Activated T-helper 1 cell treated with Interleukin-2 at 50 U/mL for 16 hours (primary cell): ENCODE data around the gene DNAJC15.

ENCODE experiments used
- DNase-seq: peaks from one replicate; pipeline ENCODE4 v3.0.0-alpha.2; 2020; ENCODE audit warnings: low read depth

Gene DNAJC15

DNA sequence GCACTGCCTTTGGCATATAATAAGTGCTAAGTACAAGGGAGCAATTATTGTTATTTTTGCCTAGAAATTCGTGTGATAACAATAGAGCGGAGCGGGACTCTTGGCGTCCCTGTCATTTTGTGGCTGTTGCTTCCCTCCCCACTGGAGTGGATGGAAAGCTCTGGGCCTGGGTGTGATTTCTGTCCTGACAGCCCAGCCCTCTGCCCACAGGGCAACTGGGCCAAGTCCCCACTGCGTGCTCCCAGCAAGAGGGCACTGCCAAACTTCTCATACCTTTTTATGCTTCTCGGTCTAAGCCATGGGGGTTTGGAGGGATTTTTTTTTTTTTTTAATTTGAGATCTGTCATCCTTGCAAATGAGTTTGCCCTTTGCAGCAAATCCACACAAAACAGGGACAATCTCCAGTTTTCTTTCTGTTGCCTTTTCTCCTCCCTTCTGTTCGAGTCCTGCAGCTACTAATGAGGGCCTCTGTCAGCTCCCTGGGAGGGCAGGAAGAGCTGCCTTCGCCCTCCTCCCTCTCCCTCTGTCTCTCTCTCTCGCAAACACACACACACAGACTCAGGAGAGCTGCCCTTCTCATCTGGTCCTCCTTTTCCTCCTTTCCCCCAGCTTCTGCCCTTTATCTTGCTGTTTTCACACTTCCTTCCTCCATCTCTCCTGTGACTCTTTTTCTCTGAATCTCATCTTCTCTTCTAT lies 103.9 kb downstream of the DNAJC15 start:
- no peak for DNase-seq

DNA sequence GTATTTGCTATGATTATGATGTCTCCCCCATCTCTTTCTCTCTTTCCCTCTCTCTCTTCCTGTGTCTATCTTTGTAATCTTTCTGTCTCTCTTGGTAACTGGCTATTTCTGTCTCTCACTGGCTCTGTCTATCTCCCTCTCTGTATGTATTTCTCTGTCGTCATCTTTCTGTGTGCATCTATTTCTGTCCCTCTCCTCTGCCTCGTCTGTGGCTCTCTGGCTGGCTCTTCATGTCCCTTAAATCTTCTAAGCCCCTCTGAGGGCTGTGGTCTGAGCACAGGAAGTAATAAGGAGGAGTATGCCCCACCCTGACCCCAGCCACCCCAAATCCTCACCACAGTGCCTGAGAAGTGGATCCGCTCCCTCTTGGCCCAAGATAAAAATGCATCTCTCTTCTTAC lies 104.4 kb downstream of the DNAJC15 start:
- DNase-seq, result no peak

DNA sequence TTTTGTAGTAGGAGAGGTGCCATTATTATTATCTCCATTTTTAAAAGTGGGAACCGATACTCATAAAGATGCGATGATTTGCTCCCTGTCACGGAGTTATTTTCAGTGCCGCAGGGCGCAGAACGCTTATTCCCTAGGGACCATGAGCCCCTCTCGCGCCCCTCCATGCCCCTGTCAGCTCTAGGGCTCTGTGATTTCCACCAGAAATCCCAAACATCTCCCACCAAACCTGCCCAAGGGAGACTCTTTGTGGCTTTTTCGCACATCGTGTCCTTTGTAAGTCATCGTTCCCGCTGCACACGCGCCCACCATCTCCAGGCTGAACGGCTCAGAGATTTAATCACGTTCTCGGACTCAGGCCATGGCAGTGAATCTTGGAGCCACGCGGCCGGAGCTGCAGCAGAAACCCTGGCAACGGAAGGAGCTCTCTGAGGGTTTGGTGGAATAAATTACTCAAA lies 105.1 kb downstream of the DNAJC15 start:
- no peak for DNase-seq

DNA sequence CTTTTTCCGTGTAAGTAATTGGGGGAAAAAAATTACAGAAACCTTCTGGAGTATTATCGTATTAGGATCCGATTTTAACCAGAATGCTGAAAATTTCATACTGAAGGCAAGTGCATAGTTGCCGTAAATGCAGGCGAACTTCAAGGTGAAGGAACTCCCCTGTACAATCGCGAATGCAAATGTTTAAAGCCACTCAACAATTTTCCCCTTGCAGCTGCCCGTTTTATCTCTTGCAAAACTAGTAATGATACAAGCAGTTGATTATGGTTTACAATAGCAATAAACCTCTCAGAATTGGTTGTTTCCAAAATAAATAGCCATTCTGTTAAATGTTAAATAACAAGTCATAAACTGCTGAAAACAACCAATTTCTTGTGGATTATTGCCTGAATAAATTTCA lies 105.7 kb downstream of the DNAJC15 start:
- no peak for DNase-seq

DNA sequence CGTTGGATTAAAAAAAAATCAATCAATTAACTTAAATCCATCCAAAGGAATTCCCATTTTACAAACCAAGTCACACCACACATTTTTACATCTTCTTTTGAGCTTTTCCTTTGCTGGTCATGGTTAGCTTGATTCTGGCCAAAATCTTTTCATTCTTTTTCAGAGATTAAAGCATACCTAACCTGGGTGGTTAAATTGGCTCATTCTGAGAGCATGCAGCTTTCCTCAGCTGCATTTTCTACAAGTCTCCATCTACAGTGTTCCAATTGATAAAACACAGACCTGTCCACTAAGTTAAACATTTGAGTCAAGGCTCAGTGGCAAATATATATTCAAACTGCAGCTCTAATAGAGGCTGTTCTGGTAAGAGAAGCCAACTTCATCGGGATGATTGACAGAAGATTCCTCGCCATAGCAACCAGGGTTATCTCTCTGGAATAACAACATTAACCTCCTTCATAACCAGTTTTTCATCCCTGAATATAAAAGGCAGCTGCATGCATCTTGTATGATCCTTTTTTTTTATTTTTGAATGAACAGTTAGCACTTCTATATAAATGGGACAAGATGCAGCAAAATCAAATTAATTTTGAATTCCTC lies 106.2 kb downstream of the DNAJC15 start:
- DNase-seq, result no peak

- DNase-seq, result no peak
Observed at GRCh38 chr13:43132257-43132656, 108.9 kb downstream of the DNAJC15 start.

DNA sequence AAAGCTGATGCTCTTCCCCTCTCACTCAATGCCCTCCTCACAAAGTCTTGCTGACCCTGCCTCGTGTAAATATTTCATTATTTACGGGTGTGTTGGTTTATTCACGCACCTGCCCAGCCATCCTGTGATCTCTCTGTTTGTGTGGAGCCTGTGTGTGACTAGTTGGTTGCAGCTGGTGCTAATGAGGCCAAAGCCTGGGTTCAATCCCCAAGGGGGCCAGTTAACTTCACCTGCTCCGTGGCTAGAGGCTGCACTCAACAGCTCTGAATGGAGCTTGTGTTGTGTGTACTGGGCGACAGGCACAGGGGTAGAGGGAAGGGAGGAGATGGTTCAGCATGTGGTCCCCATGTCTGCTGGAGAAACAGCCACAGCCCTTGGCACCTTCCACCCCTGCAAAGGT lies 109.5 kb downstream of the DNAJC15 start:
- DNase-seq, result no peak

DNA sequence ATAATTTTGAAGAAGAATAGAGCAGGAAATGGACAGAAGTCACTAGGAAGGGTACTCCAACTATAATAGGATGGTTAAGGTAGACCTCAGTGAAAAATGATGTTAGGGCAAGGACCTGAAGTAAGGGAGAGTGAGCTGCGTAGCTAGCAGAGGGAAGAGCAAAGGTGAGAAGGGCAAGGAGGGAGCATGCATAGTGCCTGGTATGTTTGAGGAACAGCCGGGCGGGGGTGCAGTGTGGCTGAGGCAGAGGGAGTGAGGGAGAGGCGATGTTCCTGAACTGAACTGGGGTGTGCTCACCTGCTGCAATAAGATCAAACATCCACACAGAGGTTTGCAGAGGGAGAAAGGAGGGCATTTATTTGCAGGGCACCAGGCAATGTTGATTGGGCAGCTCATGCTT lies 110.4 kb downstream of the DNAJC15 start:
- DNase-seq, result no peak

DNA sequence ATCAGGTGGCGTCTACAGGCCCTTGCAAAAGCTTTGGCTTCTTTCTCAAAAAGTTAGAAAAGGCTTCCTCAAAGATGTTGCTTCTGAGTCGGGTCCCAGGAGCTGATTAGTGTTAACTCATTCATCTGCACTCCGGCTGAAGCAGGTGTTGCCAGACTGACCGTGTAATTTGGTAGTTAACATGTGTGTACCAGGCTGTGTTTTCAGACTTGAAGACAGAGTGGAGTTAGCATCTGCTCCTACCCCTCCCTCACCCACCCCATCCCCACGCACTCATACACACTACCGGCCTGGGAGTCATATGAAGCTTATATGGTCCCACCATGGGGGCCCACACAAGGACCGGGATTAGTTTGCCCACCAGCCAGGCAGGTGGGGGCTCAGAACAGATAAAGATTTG lies 111.5 kb downstream of the DNAJC15 start:
- DNase-seq, result no peak

- DNase-seq, result no peak
Observed at GRCh38 chr13:43135516-43135915, 112.1 kb downstream of the DNAJC15 start.

GRCh38 chr13:43136920-43137575 lies 113.7 kb downstream of the DNAJC15 start:
- DNase-seq, result no peak

GRCh38 chr13:43139211-43139610 lies 115.8 kb downstream of the DNAJC15 start:
- no peak for DNase-seq

GRCh38 chr13:43139921-43140320 lies 116.5 kb downstream of the DNAJC15 start:
- DNase-seq, result no peak

GRCh38 chr13:43140985-43141384 lies 117.6 kb downstream of the DNAJC15 start:
- DNase-seq, result no peak

- no peak for DNase-seq
Observed at GRCh38 chr13:43141685-43142084, 118.3 kb downstream of the DNAJC15 start.

DNA sequence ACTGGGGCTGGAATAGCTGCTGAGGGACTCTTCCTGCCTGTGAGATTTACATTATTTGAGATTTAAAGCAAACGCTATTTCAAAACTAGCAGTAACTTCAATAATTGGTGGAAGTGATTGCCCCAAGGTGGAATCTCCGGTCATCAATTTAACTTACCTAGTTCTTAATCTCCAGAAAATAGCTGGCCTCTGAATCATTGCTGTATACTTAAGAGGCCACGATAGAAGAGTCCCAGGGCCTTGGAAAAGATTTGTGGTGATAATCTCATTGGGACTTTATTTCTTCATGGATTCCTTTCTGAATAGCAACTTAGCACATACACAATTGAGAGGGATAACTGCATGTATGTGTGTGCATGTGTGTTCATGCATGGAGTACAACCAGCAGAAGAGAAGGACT lies 120.2 kb downstream of the DNAJC15 start:
- DNase-seq, result no peak

DNA sequence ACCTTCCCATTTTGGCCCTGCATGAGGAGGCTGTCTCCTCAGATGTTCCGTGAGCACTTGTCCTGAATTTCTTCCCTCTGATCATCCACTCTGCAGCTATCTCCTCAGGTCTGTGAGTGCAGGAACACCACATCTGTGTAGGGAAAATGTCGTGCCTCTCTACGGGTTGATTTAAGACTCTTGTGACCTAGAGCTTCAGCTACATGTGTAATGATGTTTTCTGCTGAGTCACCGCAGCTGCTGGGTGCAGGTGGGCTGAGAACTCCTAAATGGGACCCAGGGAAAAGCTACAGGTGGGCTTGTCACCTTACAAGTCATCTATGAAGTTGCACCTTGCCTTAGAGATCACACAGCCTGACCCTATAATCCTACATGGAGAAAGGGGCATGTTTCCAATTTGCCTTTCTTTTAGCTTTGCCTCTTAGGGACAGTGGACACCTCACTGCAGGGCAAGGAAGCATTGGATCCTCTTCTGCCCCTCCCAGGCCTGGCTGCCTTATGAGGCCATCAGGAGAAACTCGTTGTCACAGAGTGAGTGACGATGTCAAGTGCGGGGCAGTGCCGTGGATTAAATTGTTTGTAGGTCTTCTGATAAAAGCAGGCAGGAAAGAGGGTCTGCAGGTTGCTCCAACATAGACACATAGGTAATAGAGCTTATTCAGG lies 122.3 kb downstream of the DNAJC15 start:
- no peak for DNase-seq

GRCh38 chr13:43146400-43146799 lies 123.0 kb downstream of the DNAJC15 start:
- DNase-seq, result no peak

GRCh38 chr13:43150369-43151207 lies 127.2 kb downstream of the DNAJC15 start:
- no peak for DNase-seq

- DNase-seq, result no peak
Observed at GRCh38 chr13:43153436-43154090, 130.2 kb downstream of the DNAJC15 start.

- no peak for DNase-seq
Observed at GRCh38 chr13:43154156-43154651, 130.8 kb downstream of the DNAJC15 start.
